Breast epithelium (tissue), 3 donors: ENCODE results near the gene RAP2A.

Source experiments
- POLR2A ChIP-seq: fragments of 450-650 bp; IDR thresholded peaks from one replicate; pipeline ENCODE4 v1.6.1; 2016; ENCODE audit warnings: antibody characterized with exemption, mild to moderate bottlenecking, moderate library complexity
- TF ChIP-seq, protein P1 (sequence below), 3 donors: fragments of 450-650 bp; IDR thresholded peaks; one replicate each; pipeline ENCODE4 v1.5.1; 2016 to 2017; ENCODE audit warnings: antibody characterized with exemption in 3 of 3, mild to moderate bottlenecking in 3 of 3, moderate library complexity in 3 of 3

DNA sequence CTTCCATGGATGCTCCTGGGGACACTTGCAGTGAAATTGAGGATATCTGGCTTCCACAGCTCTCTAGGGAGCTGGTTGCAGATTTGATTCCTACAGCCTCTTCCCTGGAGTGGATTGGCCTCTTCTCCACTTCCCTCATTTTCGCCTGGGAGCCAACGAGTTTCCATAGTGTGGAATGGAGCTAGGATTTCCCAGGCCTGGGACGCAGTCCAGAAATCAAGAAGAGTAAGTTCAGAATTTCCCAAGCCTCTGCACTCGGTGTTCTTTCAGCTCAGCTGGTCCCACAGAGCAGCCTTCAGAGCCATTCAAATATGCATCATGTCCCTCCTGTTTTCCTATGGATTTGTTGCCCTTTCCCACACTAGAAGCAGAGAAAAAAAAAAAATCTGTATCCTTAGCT lies 68.2 kb downstream of the RAP2A start:
- TF ChIP-seq, protein P1, sequence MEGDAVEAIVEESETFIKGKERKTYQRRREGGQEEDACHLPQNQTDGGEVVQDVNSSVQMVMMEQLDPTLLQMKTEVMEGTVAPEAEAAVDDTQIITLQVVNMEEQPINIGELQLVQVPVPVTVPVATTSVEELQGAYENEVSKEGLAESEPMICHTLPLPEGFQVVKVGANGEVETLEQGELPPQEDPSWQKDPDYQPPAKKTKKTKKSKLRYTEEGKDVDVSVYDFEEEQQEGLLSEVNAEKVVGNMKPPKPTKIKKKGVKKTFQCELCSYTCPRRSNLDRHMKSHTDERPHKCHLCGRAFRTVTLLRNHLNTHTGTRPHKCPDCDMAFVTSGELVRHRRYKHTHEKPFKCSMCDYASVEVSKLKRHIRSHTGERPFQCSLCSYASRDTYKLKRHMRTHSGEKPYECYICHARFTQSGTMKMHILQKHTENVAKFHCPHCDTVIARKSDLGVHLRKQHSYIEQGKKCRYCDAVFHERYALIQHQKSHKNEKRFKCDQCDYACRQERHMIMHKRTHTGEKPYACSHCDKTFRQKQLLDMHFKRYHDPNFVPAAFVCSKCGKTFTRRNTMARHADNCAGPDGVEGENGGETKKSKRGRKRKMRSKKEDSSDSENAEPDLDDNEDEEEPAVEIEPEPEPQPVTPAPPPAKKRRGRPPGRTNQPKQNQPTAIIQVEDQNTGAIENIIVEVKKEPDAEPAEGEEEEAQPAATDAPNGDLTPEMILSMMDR (IDR thresholded peaks at IDR 0.05), result no peak
- TF ChIP-seq POLR2A, result no peak
